Subcutaneous adipose tissue (tissue), 4 donors: ENCODE data around the gene RSRC1. TPM values are rescaled to one million over a fixed set of nuclear protein-coding genes. Genes with fewer than 3 reads are reported as not detected.

Experiments used
- total RNA-seq, 4 donors: library from RNA; depleted of rRNA; stranded (reverse); fragments of >200 nt; gene quantifications; one replicate each; pipeline ENCODE4 v1.1.0, GENCODE V29; 2016
- TF ChIP-seq, protein P1 (sequence below): fragments of 450-650 bp; IDR thresholded peaks from one replicate; pipeline ENCODE4 v1.5.1; 2016; ENCODE audit warnings: low read depth, mild to moderate bottlenecking, control low read depth, antibody characterized with exemption, moderate library complexity

RSRC1 gene
- total RNA-seq, 4 donors from 2014 or later: 64.3 to 75.0 (median 68.4) TPM

DNA sequence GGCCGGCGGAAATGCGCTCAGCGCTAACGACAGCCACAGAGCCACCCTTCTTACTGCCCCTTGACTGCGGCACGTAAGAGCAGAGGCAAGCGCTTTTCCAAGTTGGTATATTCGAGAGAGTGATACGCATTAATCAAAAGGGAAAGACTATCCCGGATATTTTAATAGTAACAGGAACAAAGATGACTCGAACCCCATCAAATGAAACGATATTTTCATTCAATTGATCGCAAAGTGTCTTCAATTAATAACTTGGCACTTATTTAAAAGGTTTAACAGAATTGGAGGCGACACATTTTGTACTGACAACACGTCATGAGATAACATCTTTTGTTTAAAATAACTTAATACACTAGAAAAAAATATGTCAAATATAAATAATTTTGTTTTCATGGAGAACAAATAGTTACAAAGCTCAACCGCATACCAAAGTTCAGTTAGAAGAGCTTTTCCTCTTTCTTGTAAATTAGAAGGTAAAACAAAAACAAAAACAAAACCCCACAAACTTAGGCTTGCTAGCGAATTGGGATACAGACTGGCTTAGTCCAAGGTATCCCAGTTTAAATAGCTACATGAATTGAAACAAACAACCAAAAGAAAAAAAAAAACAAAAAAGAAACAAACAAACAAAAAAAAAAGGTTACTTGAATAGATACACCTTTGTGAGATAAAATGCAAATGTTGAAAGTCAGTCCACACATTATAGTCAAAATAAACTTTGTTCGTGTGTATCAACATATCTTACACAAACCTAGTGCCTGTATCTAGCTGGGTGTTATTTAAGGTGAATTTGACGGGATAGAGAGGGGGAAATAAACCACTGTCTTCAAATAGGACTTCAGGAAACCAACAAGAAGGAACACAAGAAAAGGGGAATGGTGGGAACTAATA lies 13.8 kb upstream of the RSRC1 start:
- TF ChIP-seq, protein P1, sequence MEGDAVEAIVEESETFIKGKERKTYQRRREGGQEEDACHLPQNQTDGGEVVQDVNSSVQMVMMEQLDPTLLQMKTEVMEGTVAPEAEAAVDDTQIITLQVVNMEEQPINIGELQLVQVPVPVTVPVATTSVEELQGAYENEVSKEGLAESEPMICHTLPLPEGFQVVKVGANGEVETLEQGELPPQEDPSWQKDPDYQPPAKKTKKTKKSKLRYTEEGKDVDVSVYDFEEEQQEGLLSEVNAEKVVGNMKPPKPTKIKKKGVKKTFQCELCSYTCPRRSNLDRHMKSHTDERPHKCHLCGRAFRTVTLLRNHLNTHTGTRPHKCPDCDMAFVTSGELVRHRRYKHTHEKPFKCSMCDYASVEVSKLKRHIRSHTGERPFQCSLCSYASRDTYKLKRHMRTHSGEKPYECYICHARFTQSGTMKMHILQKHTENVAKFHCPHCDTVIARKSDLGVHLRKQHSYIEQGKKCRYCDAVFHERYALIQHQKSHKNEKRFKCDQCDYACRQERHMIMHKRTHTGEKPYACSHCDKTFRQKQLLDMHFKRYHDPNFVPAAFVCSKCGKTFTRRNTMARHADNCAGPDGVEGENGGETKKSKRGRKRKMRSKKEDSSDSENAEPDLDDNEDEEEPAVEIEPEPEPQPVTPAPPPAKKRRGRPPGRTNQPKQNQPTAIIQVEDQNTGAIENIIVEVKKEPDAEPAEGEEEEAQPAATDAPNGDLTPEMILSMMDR: no peak

DNA sequence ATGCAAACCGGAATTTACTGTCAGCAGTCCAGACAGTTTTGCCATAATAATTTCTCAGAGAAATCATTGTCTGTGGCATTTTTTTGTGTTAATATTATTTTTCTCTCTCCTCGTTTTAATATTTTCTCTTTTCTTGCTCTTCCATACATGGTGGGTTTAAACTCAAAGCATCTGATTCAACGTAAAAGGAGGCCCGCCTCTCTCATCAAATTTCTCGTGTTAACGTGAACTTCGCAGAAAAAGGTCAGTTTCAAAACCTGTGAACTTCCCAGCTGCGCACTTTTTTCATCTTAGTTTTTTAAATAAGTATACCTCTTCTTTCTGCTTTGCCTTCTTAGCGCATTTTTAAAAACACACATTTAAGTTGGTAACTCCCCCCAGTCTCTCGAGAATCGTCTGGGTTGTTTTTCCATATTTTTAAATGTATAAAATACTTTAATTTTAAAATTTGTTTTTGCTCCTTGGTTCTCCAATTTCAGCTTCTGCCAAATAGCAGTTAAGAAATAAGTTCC lies 12.8 kb upstream of the RSRC1 start:
- TF ChIP-seq, protein P1: no peak

DNA sequence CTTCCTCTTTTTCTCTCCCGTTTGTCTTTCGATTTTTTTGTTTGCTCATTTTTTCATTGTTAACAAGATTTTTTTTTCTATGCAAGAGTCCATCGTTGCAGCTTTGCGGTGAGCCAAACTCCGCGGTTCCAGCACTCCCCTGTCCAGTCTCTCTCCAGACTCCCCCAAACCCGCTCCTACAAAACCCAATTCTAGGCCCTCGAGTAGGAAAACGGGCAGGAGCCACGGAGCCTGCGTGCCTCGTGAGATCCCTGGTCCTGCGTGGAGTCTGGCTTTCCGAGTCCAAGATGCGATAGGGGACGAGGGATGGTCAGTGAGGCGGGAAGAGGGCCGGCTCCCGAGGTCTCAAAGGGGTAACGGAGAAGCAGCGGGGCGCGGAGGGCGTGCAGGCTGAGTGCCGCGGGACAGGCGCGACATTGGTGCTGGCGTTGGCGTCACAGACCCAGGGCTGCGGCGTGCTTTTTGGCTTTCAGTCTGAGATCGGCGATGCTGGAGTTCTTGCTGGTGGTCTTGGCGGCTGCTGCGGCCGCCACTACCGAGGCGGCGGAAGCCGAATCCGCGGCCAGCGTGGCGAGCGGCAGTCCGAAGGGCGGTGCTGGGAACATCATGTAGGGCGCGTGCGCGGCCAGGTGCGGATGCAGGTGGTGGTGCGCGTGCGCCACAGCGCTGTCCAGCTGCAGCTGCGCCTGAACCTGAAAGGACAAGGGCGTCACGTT lies 12.1 kb upstream of the RSRC1 start:
- TF ChIP-seq, protein P1: no peak

DNA sequence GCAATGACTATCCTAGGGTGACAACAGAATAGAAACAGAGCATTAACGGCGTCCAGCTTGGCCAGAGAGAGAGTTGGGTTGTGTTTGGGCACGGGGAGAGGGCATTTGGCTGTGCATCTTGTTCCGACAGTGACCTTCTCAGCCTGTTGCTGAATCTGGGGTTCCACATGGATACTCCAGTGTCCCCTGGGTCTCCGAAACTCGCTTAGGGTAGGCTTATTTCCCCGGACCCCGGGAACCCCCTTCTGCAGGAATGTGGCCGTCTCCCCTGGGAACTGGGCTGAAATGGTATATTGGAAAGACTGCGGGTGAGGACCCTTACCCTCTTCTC lies 11.6 kb upstream of the RSRC1 start:
- TF ChIP-seq, protein P1: no peak

DNA sequence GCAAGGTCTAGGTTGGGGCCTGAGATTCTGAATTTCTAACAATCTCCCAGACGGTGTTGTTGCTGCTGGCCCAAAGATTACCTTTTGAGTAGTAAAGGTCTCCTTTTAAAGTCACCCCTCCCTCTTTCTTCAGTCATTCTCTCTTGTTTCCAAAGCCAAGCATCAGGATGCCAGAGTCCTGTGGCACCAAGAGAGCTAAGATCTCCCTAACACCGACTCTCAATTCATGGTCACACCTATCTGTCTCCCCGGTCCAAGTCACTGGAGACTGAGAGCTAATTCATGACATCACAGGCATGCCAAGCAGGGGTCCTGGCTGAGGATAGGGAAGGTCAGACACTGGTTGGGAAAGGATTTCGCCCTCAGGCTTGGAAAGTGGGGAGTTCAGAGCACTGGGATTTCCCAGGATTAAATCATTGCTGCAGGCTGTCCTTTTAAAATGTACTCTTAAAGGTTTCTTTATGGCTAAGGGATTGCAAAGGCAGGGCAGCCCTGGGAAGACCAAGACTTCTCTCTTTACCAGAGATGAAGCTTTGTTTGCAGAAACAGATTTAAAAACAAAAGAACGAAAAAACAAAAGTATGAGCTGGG lies 11.0 kb upstream of the RSRC1 start:
- TF ChIP-seq, protein P1: no peak

DNA sequence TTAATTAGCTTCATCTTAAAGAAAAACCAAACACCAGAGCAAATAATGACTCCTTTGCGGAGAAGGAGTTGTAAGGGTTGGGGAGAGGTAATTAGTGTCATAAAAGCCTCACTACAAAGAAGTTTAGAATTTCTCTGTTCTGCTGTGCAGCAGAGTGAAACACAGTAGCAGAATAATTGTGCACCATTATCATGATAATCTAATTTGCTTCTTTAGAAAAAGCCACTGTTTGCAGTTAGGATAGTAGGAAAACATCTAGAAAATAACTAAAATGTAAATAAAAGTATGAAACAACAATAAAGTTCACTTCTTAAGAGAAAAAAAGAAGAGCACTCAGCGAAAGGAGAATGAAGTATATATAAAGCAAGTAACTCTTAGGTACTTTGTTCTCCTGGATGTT lies 9.2 kb upstream of the RSRC1 start:
- TF ChIP-seq, protein P1: no peak
